Sigmoid colon (tissue), 3 donors: ENCODE measurements around the gene CAMTA1.

Source experiments
- POLR2A ChIP-seq, 2 donors: fragments of 450-650 bp; IDR thresholded peaks; one replicate each; pipeline ENCODE4 v1.6.1; 2016; ENCODE audit warnings: antibody characterized with exemption in 2 of 2, mild to moderate bottlenecking in 2 of 2, moderate library complexity in 2 of 2
- TF ChIP-seq, protein P1 (sequence below), 4 experiments: fragments of 450-650 bp in 3 of 4; fragments of 200-600 bp in 1 of 4; IDR thresholded peaks; one replicate each; pipeline ENCODE4 v1.5.1; 2016 to 2019; ENCODE audit warnings: antibody characterized with exemption in 4 of 4, mild to moderate bottlenecking in 3 of 4, moderate library complexity in 2 of 4

DNA sequence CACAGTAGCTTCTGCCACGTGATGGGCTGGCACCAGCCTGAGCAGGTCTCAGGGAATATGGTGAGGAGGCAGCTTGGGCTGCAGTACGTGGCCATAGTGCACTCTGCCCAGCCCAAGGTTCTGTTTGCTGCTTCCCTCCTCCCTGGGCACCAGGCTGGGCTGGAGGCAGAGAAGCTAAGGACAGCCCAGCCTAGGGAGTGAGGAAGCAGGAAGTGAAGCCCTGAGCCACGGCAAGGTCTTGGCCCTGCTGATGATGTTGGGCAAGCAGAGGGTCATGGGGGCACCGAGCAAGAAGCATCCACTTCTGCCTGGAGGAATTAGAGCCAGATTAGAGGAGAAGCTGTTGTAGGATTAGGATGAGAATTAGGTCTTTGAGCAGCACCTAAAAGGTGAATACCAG, 659.1 kb downstream of the CAMTA1 start:
- TF ChIP-seq, protein P1, sequence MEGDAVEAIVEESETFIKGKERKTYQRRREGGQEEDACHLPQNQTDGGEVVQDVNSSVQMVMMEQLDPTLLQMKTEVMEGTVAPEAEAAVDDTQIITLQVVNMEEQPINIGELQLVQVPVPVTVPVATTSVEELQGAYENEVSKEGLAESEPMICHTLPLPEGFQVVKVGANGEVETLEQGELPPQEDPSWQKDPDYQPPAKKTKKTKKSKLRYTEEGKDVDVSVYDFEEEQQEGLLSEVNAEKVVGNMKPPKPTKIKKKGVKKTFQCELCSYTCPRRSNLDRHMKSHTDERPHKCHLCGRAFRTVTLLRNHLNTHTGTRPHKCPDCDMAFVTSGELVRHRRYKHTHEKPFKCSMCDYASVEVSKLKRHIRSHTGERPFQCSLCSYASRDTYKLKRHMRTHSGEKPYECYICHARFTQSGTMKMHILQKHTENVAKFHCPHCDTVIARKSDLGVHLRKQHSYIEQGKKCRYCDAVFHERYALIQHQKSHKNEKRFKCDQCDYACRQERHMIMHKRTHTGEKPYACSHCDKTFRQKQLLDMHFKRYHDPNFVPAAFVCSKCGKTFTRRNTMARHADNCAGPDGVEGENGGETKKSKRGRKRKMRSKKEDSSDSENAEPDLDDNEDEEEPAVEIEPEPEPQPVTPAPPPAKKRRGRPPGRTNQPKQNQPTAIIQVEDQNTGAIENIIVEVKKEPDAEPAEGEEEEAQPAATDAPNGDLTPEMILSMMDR (IDR thresholded peaks at IDR 0.05) = no peak
- no peak for TF ChIP-seq POLR2A (IDR thresholded peaks at IDR 0.05)
